Neural progenitor cell (in vitro differentiated cells): ENCODE results near the gene POC1A.

ENCODE experiments used
- CTCF ChIP-seq: fragments of 200-600 bp; sonication (generic); IDR thresholded peaks from 2 replicates; pipeline ENCODE4 v1.5.1; 2017; ENCODE audit warnings: antibody characterized with exemption, mild to moderate bottlenecking
- EZH2phosphoT487 ChIP-seq: fragments of 200-600 bp; sonication (generic); IDR thresholded peaks from 2 replicates; pipeline ENCODE4 v1.6.1; 2017; ENCODE audit warnings: antibody characterized with exemption

GRCh38 chr3:52077925-52078324 lies 76.3 kb downstream of the POC1A start:
- TF ChIP-seq CTCF (no peak), EZH2phosphoT487 (no peak)
